ENCODE data around the gene RUFY4. TPM values are rescaled to one million over a fixed set of nuclear protein-coding genes. Genes with fewer than 3 reads are reported as not detected.

The RUFY4 gene
- total RNA-seq: not detected in 2 replicates

GRCh38 chr2:218068721-218069334, at the start of gene RUFY4:
Gene RUFY4, plus strand, starts transcription at chr2:218069253. Its CDS starts 1,353 bp downstream, at chr2:218070606.

GRCh38 chr2:218125626-218126080, 56.6 kb downstream of the RUFY4 start, which contains the start of gene CXCR2:
Gene CXCR2, plus strand, starts transcription at chr2:218126028. Its CDS starts 8,774 bp downstream, at chr2:218134802.

Other genes with a start within 250 kb of the RUFY4 start
- gene TNS1, start 66.3 kb upstream of the RUFY4 start, total RNA-seq: 102 and 125 TPM in 2 replicates
- gene CXCR2, start 56.8 kb downstream of the RUFY4 start, total RNA-seq: not detected in 2 replicates
- gene CXCR1, start 97.7 kb downstream of the RUFY4 start, total RNA-seq: not detected in 2 replicates
- 305 and 318 TPM in 2 replicates for gene ARPC2, start 147.9 kb downstream of the RUFY4 start, total RNA-seq
- 0.11 and 0.26 TPM in 2 replicates for gene GPBAR1, start 191.8 kb downstream of the RUFY4 start, total RNA-seq
- 77.2 and 77.5 TPM in 2 replicates for gene AAMP, start 200.9 kb downstream of the RUFY4 start, total RNA-seq
- 18.7 and 19.5 TPM in 2 replicates for gene PNKD, start 201.3 kb downstream of the RUFY4 start, total RNA-seq
- gene TMBIM1, start 223.2 kb downstream of the RUFY4 start, total RNA-seq: 230 and 339 TPM in 2 replicates